GM12865 (cell line): Measurements from ENCODE around the gene RSL1D1.

ENCODE experiments used
- DNase-seq: peaks from one replicate; pipeline ENCODE4 v3.0.0; 2010; ENCODE audit warnings: low read depth
- H3K4me3 ChIP-seq: 2 replicates; pipeline ENCODE4 v1.5.1; 2011; ENCODE audit warnings: mild to moderate bottlenecking, low read depth, low read length, control low read depth
- CTCF ChIP-seq: IDR thresholded peaks from 2 replicates; pipeline ENCODE4 v1.5.1; 2011; ENCODE audit warnings: low read length, control low read depth, low read depth, inconsistent platforms; ENCODE audit not compliant: insufficient read depth; ENCODE audit errors: missing control alignments

RSL1D1 gene

DNA sequence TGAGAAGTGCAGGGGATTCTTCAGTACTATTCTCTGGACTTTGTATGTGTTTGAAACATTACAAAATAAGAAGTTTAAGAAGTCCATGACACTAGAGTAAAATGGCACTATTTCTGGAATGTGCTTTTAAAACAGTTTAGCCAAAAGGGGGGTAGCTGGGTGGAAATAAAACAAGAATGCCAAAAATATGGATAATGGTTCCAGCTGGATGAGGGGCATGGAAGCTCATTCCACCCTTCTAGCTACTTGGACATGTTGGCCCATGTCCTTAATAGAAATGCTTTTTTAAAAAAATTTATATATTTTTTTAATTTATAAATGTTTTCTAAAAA is 67.3 kb downstream of the RSL1D1 start:
- H3K4me3 ChIP-seq: peak overlapping the region; percentile 66
- TF ChIP-seq CTCF: no peak
- DNase-seq: no peak
